Heart right ventricle (tissue), 16 donors: Measurements from ENCODE around the gene SPATA33. TPM values are rescaled to one million over a fixed set of nuclear protein-coding genes. Genes with fewer than 3 reads are reported as not detected.
"Not testable (repeated sequence)": the region's sequence is repeated elsewhere in the genome, so short reads cannot be mapped to it uniquely, and the experiment has no call there.

Source experiments
- ATAC-seq, 8 donors: fragments of 200-7000 bp; cut with Tn5 transposase; one replicate each; pipeline ENCODE4 v1.9.1; 2020; ENCODE audit warnings: mild to moderate bottlenecking in 8 of 8, moderate library complexity in 8 of 8, moderate number of reproducible peaks in 1 of 8
- DNase-seq, 2 donors: peaks; one replicate each; pipeline ENCODE4 v3.0.0-alpha.2; 2020
- H3K27ac ChIP-seq, 10 donors: fragments of 200-600 bp; sonication (generic) in 2 of 10; one replicate each; pipeline versions ENCODE4 v1.5.0 to v1.8.0; 2020 to 2022; ENCODE audit warnings: mild to moderate bottlenecking in 3 of 10
- H3K27me3 ChIP-seq, 7 donors: fragments of 200-600 bp; one replicate each; pipeline ENCODE4 v1.8.0; 2021 to 2022; ENCODE audit warnings: mild to moderate bottlenecking in 2 of 7
- H3K36me3 ChIP-seq, 9 donors: fragments of 200-600 bp; sonication (generic) in 1 of 9; one replicate each; pipeline versions ENCODE4 v1.5.0 to v1.8.0; 2020 to 2022; ENCODE audit warnings: mild to moderate bottlenecking in 2 of 9
- H3K4me1 ChIP-seq, 9 donors: fragments of 200-600 bp; sonication (generic) in 1 of 9; one replicate each; pipeline versions ENCODE4 v1.5.0 to v1.8.0; 2020 to 2022; ENCODE audit warnings: mild to moderate bottlenecking in 4 of 9
- H3K4me3 ChIP-seq, 10 donors: fragments of 200-600 bp; sonication (generic) in 2 of 10; one replicate each; pipeline versions ENCODE4 v1.5.0 to v1.8.0; 2020 to 2022; ENCODE audit warnings: mild to moderate bottlenecking in 7 of 10, moderate library complexity in 2 of 10
- H3K9me3 ChIP-seq, 11 donors: fragments of 200-600 bp in 10 of 11; sonication (generic) in 2 of 11; one replicate each; pipeline versions ENCODE4 v1.5.0 to v1.8.0; 2013 to 2022; ENCODE audit warnings: mild to moderate bottlenecking in 2 of 11, control low read depth in 1 of 11, moderate library complexity in 1 of 11
- WGBS, 2 donors: extraction: QIAGEN DNeasy Blood & Tissue Kit; methylation state at CpG; one replicate each; pipeline ENCODE4 v1.1.7; 2013; ENCODE audit warnings: inconsistent platforms in 1 of 2; 5-methylcytosine and 5-hydroxymethylcytosine counted together
- intact Hi-C, 10 donors: fragments of 100-400 bp; cut with DNase I; formaldehyde crosslinking; loops; one replicate each; pipeline versions ENCODE4 v1.11.1 to v1.14.2; 2022
- polyA plus RNA-seq, 2 donors: library from polyadenylated mRNA; stranded (reverse); fragments of 200-250 nt; gene quantifications; one replicate each; pipeline ENCODE4 v1.2.3, GENCODE V29; 2013
- total RNA-seq, 10 donors: library from RNA; stranded (reverse); fragmentation: NEBNext Ultra II Directional in 3 of 10; extraction: Animal tissue kit (Norgen Biotek cat#: 25700) in 3 of 10; gene quantifications; one replicate each; pipeline versions ENCODE4 v1.2.1 to v1.2.4, GENCODE V29; 2021 to 2023
- TF ChIP-seq, protein P1 (sequence below), 9 donors: fragments of 200-600 bp; sonication (generic) in 2 of 9; IDR thresholded peaks; one replicate each; pipeline versions ENCODE4 v1.5.0 to v1.8.0; 2021 to 2022; ENCODE audit warnings: antibody characterized with exemption in 9 of 9, mild to moderate bottlenecking in 5 of 9, moderate library complexity in 1 of 9
- donor health status: Arrhythmogenic right ventricular cardiomyopathy.
- donor health status: ischemic (EF 13 %, LVEDD 7.1; RV severe dilation, severe dysfunction).
- donor health status: healthy with polysubstance abuse.
- donor health status: DM: no; HTN: yes; CAD: no.
- donor health status: DM: no; HTN: no; CAD: no.
- donor health status: ischemic (EF 25% LVEDD 6.9; RV normal size, moderate dysfunction).
- donor health status: ischemic (EF 25% LVEDD 5.7; RV mildly dilated, moderate dysfunction).
- donor health status: healthy.
- donor health status: DM: yes; HTN: yes; CAD: no.
- donor health status: Ischemic cardiomyopathy.
- donor health status: ischemic (EF 35%, LVEDD 5.7; RV mildly dilated, moderate dysfunction).
- donor health status: nonischemic (EF 11% LVEDD 7.7; RV severe dilation, severe dysfunction).
- donor health status: DM: yes; HTN: yes; CAD: no.
- donor health status: PGD.
- donor health status: ischemic (EF 29% LVEDD 5.4; RV normal size, mild dysfunction).
- donor health status: nonischemic (EF 23%, LVEDD 6.1; RV moderate dilation, normal function).

SPATA33 gene
- total and polyA plus RNA-seq, 12 donors = 0.76 to 4.6 (median 2.6) TPM

GRCh38 chr16:89658221-89658879 is 714 bp downstream of the SPATA33 start:
- peak overlapping the region in 9 of 10 donors; percentile 85 to 98 (median 91) for H3K27ac ChIP-seq
- H3K36me3 ChIP-seq = peaks cover 0 to 40% (median 0%) of the 10 kb centered on the region in 9 donors
- H3K9me3 ChIP-seq = no peaks in the 10 kb centered on the region
- H3K27me3 ChIP-seq = no peaks in the 10 kb centered on the region
- intact Hi-C loops = loop anchor here in 1 of 10 donors (10.0 kb wide), 1 partner anchor 216 kb away; the partner anchor contains the start of gene TCF25
- TF ChIP-seq, protein P1, sequence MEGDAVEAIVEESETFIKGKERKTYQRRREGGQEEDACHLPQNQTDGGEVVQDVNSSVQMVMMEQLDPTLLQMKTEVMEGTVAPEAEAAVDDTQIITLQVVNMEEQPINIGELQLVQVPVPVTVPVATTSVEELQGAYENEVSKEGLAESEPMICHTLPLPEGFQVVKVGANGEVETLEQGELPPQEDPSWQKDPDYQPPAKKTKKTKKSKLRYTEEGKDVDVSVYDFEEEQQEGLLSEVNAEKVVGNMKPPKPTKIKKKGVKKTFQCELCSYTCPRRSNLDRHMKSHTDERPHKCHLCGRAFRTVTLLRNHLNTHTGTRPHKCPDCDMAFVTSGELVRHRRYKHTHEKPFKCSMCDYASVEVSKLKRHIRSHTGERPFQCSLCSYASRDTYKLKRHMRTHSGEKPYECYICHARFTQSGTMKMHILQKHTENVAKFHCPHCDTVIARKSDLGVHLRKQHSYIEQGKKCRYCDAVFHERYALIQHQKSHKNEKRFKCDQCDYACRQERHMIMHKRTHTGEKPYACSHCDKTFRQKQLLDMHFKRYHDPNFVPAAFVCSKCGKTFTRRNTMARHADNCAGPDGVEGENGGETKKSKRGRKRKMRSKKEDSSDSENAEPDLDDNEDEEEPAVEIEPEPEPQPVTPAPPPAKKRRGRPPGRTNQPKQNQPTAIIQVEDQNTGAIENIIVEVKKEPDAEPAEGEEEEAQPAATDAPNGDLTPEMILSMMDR (IDR thresholded peaks at IDR 0.05) = no peak
- peak in 3 of 8 donors; percentile 9 to 33 (median 27) for ATAC-seq
- 19 to 21% methylated on average over 27 of the region's 27 CpGs for WGBS, 2 donors
- DNase-seq = no peak
- H3K4me1 ChIP-seq = peaks cover 9 to 31% (median 20%) of the 10 kb centered on the region in 9 donors
- peak overlapping the region; percentile 84 to 100 (median 98) for H3K4me3 ChIP-seq

DNA sequence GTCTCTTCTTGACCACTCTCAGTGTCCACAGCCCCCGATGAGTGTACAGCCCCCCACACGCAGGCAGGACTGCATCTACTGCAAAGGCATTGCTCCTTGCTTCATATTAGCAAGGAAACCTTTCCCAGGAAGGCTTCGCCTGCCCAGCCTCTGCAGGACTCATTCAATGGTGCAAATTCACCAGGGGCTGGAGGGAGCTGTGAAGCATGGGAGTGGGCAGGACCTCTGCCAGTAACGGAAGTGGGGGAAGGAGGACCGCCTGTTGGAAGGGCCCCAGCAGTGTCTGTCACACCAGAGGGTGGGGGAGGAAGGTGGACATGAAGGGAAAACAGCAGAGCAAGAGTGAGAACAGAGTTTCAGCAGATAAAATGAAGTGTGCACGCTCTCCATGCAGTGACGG is 2.5 kb downstream of the SPATA33 start:
- Histone ChIP-seq H3K36me3 (peaks cover 0 to 35% (median 0%) of the 10 kb centered on the region in 9 donors), H3K27me3 (no peaks in the 10 kb centered on the region), H3K4me3 (no peak overlapping the region), H3K9me3 (no peaks in the 10 kb centered on the region), H3K4me1 (peaks cover 9 to 31% (median 20%) of the 10 kb centered on the region in 9 donors), H3K27ac (no peak overlapping the region)
- no peak for ATAC-seq
- intact Hi-C loops = no loop called here
- no peak for DNase-seq
- TF ChIP-seq, protein P1 (IDR thresholded peaks at IDR 0.05) = no peak
- WGBS, 2 donors = 84 to 86% methylated on average over 7 of the region's 7 CpGs

- no peak overlapping the region for H3K27ac ChIP-seq
- ATAC-seq = no peak
- intact Hi-C loops = no loop called here
- 90 to 92% methylated on average over 9 of the region's 9 CpGs for WGBS, 2 donors
- no peaks in the 10 kb centered on the region for H3K27me3 ChIP-seq
- no peak for DNase-seq
- H3K4me1 ChIP-seq = peaks cover 8 to 30% (median 17%) of the 10 kb centered on the region in 9 donors
- H3K9me3 ChIP-seq = no peaks in the 10 kb centered on the region
- H3K4me3 ChIP-seq = no peak overlapping the region
- TF ChIP-seq, protein P1 (IDR thresholded peaks at IDR 0.05) = no peak
- H3K36me3 ChIP-seq = peaks cover 0 to 35% (median 0%) of the 10 kb centered on the region in 9 donors
Observed at GRCh38 chr16:89661215-89661614, 3.6 kb downstream of the SPATA33 start.

DNA sequence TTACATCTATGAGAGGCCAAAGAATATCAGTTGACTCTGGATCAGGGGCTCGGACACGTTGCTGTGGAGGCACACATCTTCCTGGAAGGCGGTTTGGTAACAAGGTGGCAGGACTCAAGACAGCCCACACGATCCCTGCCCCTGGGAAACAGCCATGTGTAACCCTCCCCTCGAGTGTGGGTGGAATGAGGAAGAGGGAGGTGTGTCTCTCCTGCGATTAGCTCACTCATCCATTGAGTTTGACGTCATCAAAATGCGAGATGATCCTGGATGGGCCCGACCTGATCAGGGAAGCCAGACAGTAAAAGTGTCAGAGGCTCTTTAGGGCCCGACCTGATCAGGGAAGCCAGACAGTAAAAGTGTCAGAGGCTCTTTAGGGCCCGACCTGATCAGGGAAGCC is 6.6 kb downstream of the SPATA33 start:
- Histone ChIP-seq H3K4me1 (peaks cover 0 to 13% (median 0%) of the 10 kb centered on the region in 9 donors), H3K36me3 (peaks cover 0 to 35% (median 0%) of the 10 kb centered on the region in 9 donors)
- DNase-seq, H3K9me3 ChIP-seq, H3K27ac ChIP-seq, intact Hi-C loops, H3K27me3 ChIP-seq, H3K4me3 ChIP-seq, ATAC-seq: not testable (repeated sequence)
- 91 to 93% methylated on average over 10 of the region's 11 CpGs for WGBS, 2 donors

DNA sequence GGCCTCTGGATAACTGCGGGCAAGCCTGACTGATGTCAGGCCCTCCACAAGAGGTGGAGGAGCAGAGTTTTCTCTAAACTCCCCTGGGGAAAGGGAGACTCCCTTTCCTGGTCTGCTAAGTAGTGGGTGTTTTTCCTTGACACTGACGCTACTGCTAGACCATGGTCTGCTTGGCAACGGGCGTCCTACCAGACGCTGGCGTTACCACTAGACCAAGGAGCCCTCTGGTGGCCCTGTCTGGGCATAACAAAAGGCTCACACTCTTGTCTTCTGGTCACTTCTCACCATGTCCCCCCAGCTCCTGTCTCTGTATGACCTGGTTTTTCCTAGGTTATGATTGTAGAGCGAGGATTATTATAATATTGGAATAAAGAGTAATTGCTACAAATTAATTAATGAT is 9.4 kb downstream of the SPATA33 start:
- 40 to 54% methylated on average over 6 to 7 of the region's 7 CpGs for WGBS, 2 donors
- H3K4me1 ChIP-seq, DNase-seq: not testable (repeated sequence)

More for the DNA sequence above, 9.4 kb downstream of the SPATA33 start:
- H3K4me3 ChIP-seq, intact Hi-C loops, H3K27me3 ChIP-seq, H3K9me3 ChIP-seq, H3K27ac ChIP-seq, ATAC-seq: not testable (repeated sequence)
- peaks cover 0 to 19% (median 0%) of the 10 kb centered on the region in 9 donors for H3K36me3 ChIP-seq
- TF ChIP-seq, protein P1 (IDR thresholded peaks at IDR 0.05) = peak in 6 of 9 donors; percentile 12 to 39 (median 22)
